K562 (cell line): ENCODE measurements around the gene CRYAB. TPM values are rescaled to one million over a fixed set of nuclear protein-coding genes. Genes with fewer than 3 reads are reported as not detected.

Experiments used
- CBX3 ChIP-seq, 2 experiments: IDR thresholded peaks; 1 replicate in 1 of 2; 2 replicates in 1 of 2; pipeline ENCODE4 v1.6.1; 2012; ENCODE audit warnings: inconsistent platforms in 2 of 2, low read length in 2 of 2, borderline replicate concordance in 1 of 2, control low read depth in 1 of 2
- CCNT2 ChIP-seq: IDR thresholded peaks from 2 replicates; pipeline ENCODE4 v1.6.1; 2011; ENCODE audit warnings: borderline replicate concordance, low read depth, mild to moderate bottlenecking, moderate library complexity, mixed read lengths, low read length; ENCODE audit not compliant: insufficient read length; ENCODE audit errors: extremely low read depth
- DACH1 ChIP-seq: fragments of 450-650 bp; IDR thresholded peaks from 2 replicates; pipeline ENCODE4 v1.6.1; 2018; ENCODE audit not compliant: partially characterized antibody
- DMBX1 ChIP-seq: fragments of 250-450 bp; sonication (Bioruptor Pico); IDR thresholded peaks from 2 replicates; pipeline ENCODE4 v1.8.0; 2022; ENCODE audit warnings: inconsistent platforms, mild to moderate bottlenecking, moderate library complexity, borderline replicate concordance
- KLF13 ChIP-seq: fragments of 450-650 bp; IDR thresholded peaks from 2 replicates; pipeline ENCODE4 v1.6.1; 2016; ENCODE audit warnings: missing genetic modification characterization, low read depth, mild to moderate bottlenecking, missing compliant biosample characterization, moderate library complexity, borderline replicate concordance
- NCOA1 ChIP-seq: fragments of 450-650 bp; IDR thresholded peaks from 2 replicates; pipeline ENCODE4 v1.6.1; 2016; ENCODE audit warnings: low read depth
- POLR2AphosphoS5 ChIP-seq: IDR thresholded peaks from 2 replicates; pipeline ENCODE4 v1.6.1; 2011; ENCODE audit warnings: mild to moderate bottlenecking, low read depth, low read length, moderate library complexity; ENCODE audit not compliant: control insufficient read depth, insufficient read depth
- RB1 ChIP-seq: fragments of 450-650 bp; IDR thresholded peaks from 2 replicates; pipeline ENCODE4 v1.6.1; 2017; ENCODE audit warnings: low read depth, mild to moderate bottlenecking
- RBM14 ChIP-seq: fragments of 200-400 bp; formaldehyde crosslinking; IDR thresholded peaks from 2 replicates; pipeline ENCODE4 v1.6.1; 2018; ENCODE audit warnings: low read depth, mild to moderate bottlenecking, low read length, moderate library complexity, borderline replicate concordance; ENCODE audit not compliant: insufficient read depth
- SAFB ChIP-seq: fragments of 200-400 bp; formaldehyde crosslinking; IDR thresholded peaks from 2 replicates; pipeline ENCODE4 v1.6.1; 2017; ENCODE audit warnings: low read depth, low read length, borderline replicate concordance
- SOX6 ChIP-seq: fragments of 450-650 bp; IDR thresholded peaks from 2 replicates; pipeline ENCODE4 v1.6.1; 2014; ENCODE audit warnings: mild to moderate bottlenecking
- TAF1 ChIP-seq: IDR thresholded peaks from 2 replicates; pipeline ENCODE4 v1.6.1; 2011; ENCODE audit warnings: mild to moderate bottlenecking, low read length, moderate library complexity; ENCODE audit not compliant: insufficient read depth, control insufficient read depth, severe bottlenecking; ENCODE audit errors: extremely low read depth
- TBL1XR1 ChIP-seq, 2 experiments: IDR thresholded peaks; 2 replicates each; pipeline ENCODE4 v1.6.1; 2012; ENCODE audit warnings: improper control_type of control experiment in 2 of 2, low read length in 2 of 2, mild to moderate bottlenecking in 1 of 2
- TCF3 ChIP-seq: sonication (generic); formaldehyde crosslinking; IDR thresholded peaks from 2 replicates; pipeline ENCODE4 v1.4.0; 2020; ENCODE audit warnings: mild to moderate bottlenecking, missing genetic modification reagents
- YY1 ChIP-seq, 3 experiments: IDR thresholded peaks; 2 replicates each; pipeline ENCODE4 v1.6.1; 2011; ENCODE audit warnings: low read length in 2 of 3, mild to moderate bottlenecking in 2 of 3, moderate library complexity in 2 of 3, borderline replicate concordance in 1 of 3, control low read depth in 1 of 3, low read depth in 1 of 3; ENCODE audit not compliant: insufficient read depth in 3 of 3, insufficient replicate concordance in 2 of 3, control insufficient read depth in 1 of 3, insufficient read length in 1 of 3; ENCODE audit errors: extremely low read depth in 1 of 3
- ZBTB17 ChIP-seq: fragments of 450-650 bp; formaldehyde crosslinking; IDR thresholded peaks from 2 replicates; pipeline ENCODE4 v1.4.0; 2020; ENCODE audit warnings: mild to moderate bottlenecking
- ZBTB7A ChIP-seq: IDR thresholded peaks from 2 replicates; pipeline ENCODE4 v1.6.1; 2011; ENCODE audit warnings: low read depth, mild to moderate bottlenecking, low read length, moderate library complexity, borderline replicate concordance; ENCODE audit not compliant: control insufficient read depth
- ZNF175 ChIP-seq: fragments of 200-800 bp; sonication (Bioruptor generic); IDR thresholded peaks from 2 replicates; pipeline ENCODE4 v1.6.1; 2016; ENCODE audit warnings: low read depth, mild to moderate bottlenecking, missing genetic modification characterization, missing compliant biosample characterization
- polyA plus RNA-seq, 8 experiments: library from polyadenylated mRNA; depleted of rRNA in 4 of 8; stranded (reverse) in 5 of 8; unstranded in 3 of 8; fragments of >200 nt; fragmentation: Nextera tagmentation in 2 of 8; fragmentation: Illumina TruSeq in 1 of 8; extraction: Ambion mirVana in 2 of 8; extraction: Trizol in 1 of 8; gene quantifications; 2 replicates each; pipeline versions ENCODE4 v1.2.1 to v1.2.3, GENCODE V29; 2011 to 2014; ENCODE audit warnings: inconsistent platforms in 1 of 8, missing spikeins in 1 of 8
- total RNA-seq, 7 experiments: library from RNA; depleted of rRNA in 6 of 7; stranded (reverse); fragments of >200 nt in 6 of 7; fragmentation: Illumina TruSeq in 2 of 7; extraction: Trizol in 2 of 7; gene quantifications; 2 replicates each; pipeline versions ENCODE4 v1.2.1 to v1.2.3, GENCODE V29; 2011 to 2021; ENCODE audit warnings: low replicate concordance in 1 of 7
- TF ChIP-seq, protein P1 (sequence below), 2 experiments: fragments of 450-650 bp in 1 of 2; sonication (generic) in 1 of 2; formaldehyde crosslinking in 1 of 2; IDR thresholded peaks in 1 of 2; conservative IDR thresholded peaks in 1 of 2; 2 replicates each; pipeline versions ENCODE4 v1.6.1 to v1.8.1; 2016 to 2023; ENCODE audit warnings: mild to moderate bottlenecking in 2 of 2, moderate library complexity in 2 of 2, inconsistent platforms in 1 of 2, missing genetic modification reagents in 1 of 2
- TF ChIP-seq, protein P2 (sequence below): sonication (generic); formaldehyde crosslinking; IDR thresholded peaks from 2 replicates; pipeline ENCODE4 v1.8.1; 2023; ENCODE audit warnings: mild to moderate bottlenecking, missing genetic modification reagents
- TF ChIP-seq, protein P3 (sequence below): IDR thresholded peaks from 2 replicates; pipeline ENCODE4 v1.6.1; 2012; ENCODE audit warnings: low read depth, low read length, improper control_type of control experiment, borderline replicate concordance

Gene CRYAB
- total and polyA plus RNA-seq, 9 of the 15 experiments (the other 6 are each of a cell fraction or from before 2014, with no cell fraction given): 0.83 to 7.5 (median 3.6) TPM

- peak; percentile 22 for TF ChIP-seq TAF1
- no peak for TF ChIP-seq SAFB
- peak; percentile 84; the same call in 1 of the 2 replicates for TF ChIP-seq KLF13
- TF ChIP-seq RB1: peak; percentile 90; the same call in 1 of the 2 replicates
- TF ChIP-seq TCF3 (CRISPR knock-in tag): peak; percentile 14; the same call in 1 of the 2 replicates
- no peak for TF ChIP-seq CBX3 (IDR thresholded peaks at IDR 0.05; ENCODE audit: borderline replicate concordance in 1 of 2, low read length in 2 of 2)
- TF ChIP-seq, protein P1, sequence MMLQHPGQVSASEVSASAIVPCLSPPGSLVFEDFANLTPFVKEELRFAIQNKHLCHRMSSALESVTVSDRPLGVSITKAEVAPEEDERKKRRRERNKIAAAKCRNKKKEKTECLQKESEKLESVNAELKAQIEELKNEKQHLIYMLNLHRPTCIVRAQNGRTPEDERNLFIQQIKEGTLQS (IDR thresholded peaks at IDR 0.05): no peak
- TF ChIP-seq, protein P1 (CRISPR knock-in tag; conservative IDR thresholded peaks at IDR 0.05): 0 out of 2 replicates have a peak, but pooled peaks have one; percentile 40
- no peak for TF ChIP-seq ZNF175 (CRISPR knock-in tag)
- peak; percentile 35; the same call in 1 of the 2 replicates for TF ChIP-seq SOX6
- no peak for TF ChIP-seq RBM14
- TF ChIP-seq, protein P2, sequence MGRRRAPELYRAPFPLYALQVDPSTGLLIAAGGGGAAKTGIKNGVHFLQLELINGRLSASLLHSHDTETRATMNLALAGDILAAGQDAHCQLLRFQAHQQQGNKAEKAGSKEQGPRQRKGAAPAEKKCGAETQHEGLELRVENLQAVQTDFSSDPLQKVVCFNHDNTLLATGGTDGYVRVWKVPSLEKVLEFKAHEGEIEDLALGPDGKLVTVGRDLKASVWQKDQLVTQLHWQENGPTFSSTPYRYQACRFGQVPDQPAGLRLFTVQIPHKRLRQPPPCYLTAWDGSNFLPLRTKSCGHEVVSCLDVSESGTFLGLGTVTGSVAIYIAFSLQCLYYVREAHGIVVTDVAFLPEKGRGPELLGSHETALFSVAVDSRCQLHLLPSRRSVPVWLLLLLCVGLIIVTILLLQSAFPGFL (CRISPR knock-in tag): no peak
- TF ChIP-seq DACH1: peak; percentile 10
- peak; percentile 62 for TF ChIP-seq CCNT2
- TF ChIP-seq NCOA1: no peak
- TF ChIP-seq YY1 (IDR thresholded peaks at IDR 0.05; ENCODE audit: borderline replicate concordance in 1 of 3, control insufficient read depth in 1 of 3, extremely low read depth in 1 of 3, insufficient read depth in 3 of 3, insufficient read length in 1 of 3, insufficient replicate concordance in 2 of 3, low read depth in 1 of 3, low read length in 2 of 3): peak in 2 of 3 experiments; percentile 54 to 75
- TF ChIP-seq ZBTB7A: peak; percentile 92
- TF ChIP-seq, protein P3, sequence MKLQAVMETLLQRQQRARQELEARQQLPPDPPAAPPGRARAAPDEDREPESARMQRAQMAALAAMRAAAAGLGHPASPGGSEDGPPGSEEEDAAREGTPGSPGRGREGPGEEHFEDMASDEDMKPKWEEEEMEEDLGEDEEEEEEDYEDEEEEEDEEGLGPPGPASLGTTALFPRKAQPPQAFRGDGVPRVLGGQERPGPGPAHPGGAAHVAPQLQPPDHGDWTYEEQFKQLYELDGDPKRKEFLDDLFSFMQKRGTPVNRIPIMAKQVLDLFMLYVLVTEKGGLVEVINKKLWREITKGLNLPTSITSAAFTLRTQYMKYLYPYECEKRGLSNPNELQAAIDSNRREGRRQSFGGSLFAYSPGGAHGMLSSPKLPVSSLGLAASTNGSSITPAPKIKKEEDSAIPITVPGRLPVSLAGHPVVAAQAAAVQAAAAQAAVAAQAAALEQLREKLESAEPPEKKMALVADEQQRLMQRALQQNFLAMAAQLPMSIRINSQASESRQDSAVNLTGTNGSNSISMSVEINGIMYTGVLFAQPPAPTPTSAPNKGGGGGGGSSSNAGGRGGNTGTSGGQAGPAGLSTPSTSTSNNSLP: peak; percentile 51; the same call in 1 of the 2 replicates
- no peak for TF ChIP-seq TBL1XR1 (IDR thresholded peaks at IDR 0.05; ENCODE audit: low read length in 2 of 2)
- no peak for TF ChIP-seq DMBX1 (CRISPR knock-in tag)
- peak; percentile 47; the same call in 1 of the 2 replicates for TF ChIP-seq POLR2AphosphoS5
- peak; percentile 49; the same call in 1 of the 2 replicates for TF ChIP-seq ZBTB17 (CRISPR knock-in tag)
Observed at GRCh38 chr11:111870886-111871692, 40.5 kb downstream of the CRYAB start, which contains the start of gene ALG9 (continued).
